SH-SY5Y (cell line): ENCODE data around the gene AQP1.

ENCODE experiments used
- GATA2 ChIP-seq: IDR thresholded peaks from 2 replicates; pipeline ENCODE4 v1.6.1; 2011; ENCODE audit warnings: mild to moderate bottlenecking, low read depth, low read length
- GATA3 ChIP-seq: IDR thresholded peaks from 2 replicates; pipeline ENCODE4 v1.6.1; 2011; ENCODE audit warnings: low read depth, mild to moderate bottlenecking, low read length, moderate library complexity

GRCh38 chr7:30931929-30932540, 20.4 kb downstream of the AQP1 start:
- no peak for TF ChIP-seq GATA3
- TF ChIP-seq GATA2: no peak
